Right cardiac atrium (tissue), 5 donors: ENCODE results near the gene TTF2. TPM values are rescaled to one million over a fixed set of nuclear protein-coding genes. Genes with fewer than 3 reads are reported as not detected.

ENCODE experiments used
- ATAC-seq, 2 donors: fragments of 200-7000 bp; cut with Tn5 transposase; one replicate each; pipeline versions ENCODE4 v1.8.0 to v1.9.1; 2020; ENCODE audit warnings: moderate library complexity in 2 of 2, mild to moderate bottlenecking in 1 of 2
- DNase-seq, 3 donors: peaks; one replicate each; pipeline ENCODE4 v3.0.0-alpha.2; 2020
- H3K27ac ChIP-seq: one replicate; pipeline ENCODE4 v1.5.1; 2013; ENCODE audit warnings: mild to moderate bottlenecking, low read length, control low read depth, moderate library complexity
- H3K27me3 ChIP-seq: one replicate; pipeline ENCODE4 v1.6.1; 2013; ENCODE audit not compliant: control insufficient read depth, insufficient read depth
- H3K4me1 ChIP-seq: one replicate; pipeline ENCODE4 v1.6.1; 2013; ENCODE audit warnings: low read length; ENCODE audit not compliant: control insufficient read depth, insufficient read depth
- H3K4me3 ChIP-seq: one replicate; pipeline ENCODE4 v1.5.1; 2013; ENCODE audit warnings: low read length, control low read depth
- H3K9me3 ChIP-seq: one replicate; pipeline ENCODE4 v1.6.1; 2013; ENCODE audit warnings: low read length; ENCODE audit not compliant: control insufficient read depth
- WGBS: extraction: QIAGEN DNeasy Blood & Tissue Kit; methylation state at CpG from one replicate; pipeline ENCODE4 v1.1.7; 2013; 5-methylcytosine and 5-hydroxymethylcytosine counted together
- intact Hi-C, 4 donors: fragments of 100-400 bp; cut with DNase I; formaldehyde crosslinking; loops; one replicate each; pipeline versions ENCODE4 v1.11.0 to v1.14.0; 2022 to 2023
- polyA plus RNA-seq: library from polyadenylated mRNA; stranded (reverse); fragments of 200-250 nt; gene quantifications from one replicate; pipeline ENCODE4 v1.2.3, GENCODE V29; 2013
- total RNA-seq, 4 donors: library from RNA; stranded (reverse); fragmentation: NEBNext Ultra II Directional; extraction: Animal tissue kit (Norgen Biotek cat#: 25700); gene quantifications; one replicate each; pipeline ENCODE4 v1.2.1, GENCODE V29; 2021
- donor health status: healthy with polysubstance abuse.
- donor health status: DM: no; HTN: yes; CAD: no.
- donor health status: DM: no; HTN: no; CAD: no.
- donor health status: DM: no; HTN: yes; CAD: no; lungs with severe emphysema.
- donor health status: DM: yes; HTN: yes; CAD: no.

The TTF2 gene
- total and polyA plus RNA-seq, 5 donors = 2.1 to 10.6 (median 9.0) TPM

DNA sequence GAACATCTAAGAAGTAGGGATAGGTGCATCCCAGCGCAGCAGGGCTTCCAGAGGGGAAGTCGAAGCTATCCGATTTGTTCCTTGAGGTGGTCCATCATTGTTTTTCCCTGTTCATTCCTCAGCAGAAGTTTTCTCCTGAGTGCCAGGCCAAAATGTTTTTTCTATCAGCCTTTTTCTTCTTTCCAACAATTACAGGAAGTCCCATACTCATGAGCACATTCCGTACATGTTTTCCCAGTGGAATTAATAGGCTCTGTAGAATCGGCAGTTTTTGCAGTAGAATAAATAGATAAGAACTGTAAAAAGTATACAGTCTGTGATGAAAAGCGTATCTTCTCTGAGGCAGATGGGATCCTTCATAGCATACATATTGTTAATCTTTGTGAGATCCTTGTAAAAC is 33.8 kb upstream of the TTF2 start:
- ATAC-seq (peak; percentile 36 to 50), DNase-seq (no peak)
- Histone ChIP-seq H3K9me3 (no peaks in the 10 kb centered on the region), H3K27ac (no peak overlapping the region), H3K27me3 (no peaks in the 10 kb centered on the region), H3K4me3 (no peak overlapping the region), H3K4me1 (no peaks in the 10 kb centered on the region)
- WGBS = 49% methylated on average over 6 of the region's 6 CpGs
- intact Hi-C loops = no loop called here

GRCh38 chr1:117029685-117030084 is 30.4 kb upstream of the TTF2 start:
- no peak for DNase-seq
- no peaks in the 10 kb centered on the region for H3K4me1 ChIP-seq
- ATAC-seq = no peak
- H3K27ac ChIP-seq = no peak overlapping the region
- 79% methylated on average over 1 of the region's 1 CpG for WGBS
- no peaks in the 10 kb centered on the region for H3K27me3 ChIP-seq
- no peak overlapping the region for H3K4me3 ChIP-seq
- no peaks in the 10 kb centered on the region for H3K9me3 ChIP-seq
- intact Hi-C loops = no loop called here

DNA sequence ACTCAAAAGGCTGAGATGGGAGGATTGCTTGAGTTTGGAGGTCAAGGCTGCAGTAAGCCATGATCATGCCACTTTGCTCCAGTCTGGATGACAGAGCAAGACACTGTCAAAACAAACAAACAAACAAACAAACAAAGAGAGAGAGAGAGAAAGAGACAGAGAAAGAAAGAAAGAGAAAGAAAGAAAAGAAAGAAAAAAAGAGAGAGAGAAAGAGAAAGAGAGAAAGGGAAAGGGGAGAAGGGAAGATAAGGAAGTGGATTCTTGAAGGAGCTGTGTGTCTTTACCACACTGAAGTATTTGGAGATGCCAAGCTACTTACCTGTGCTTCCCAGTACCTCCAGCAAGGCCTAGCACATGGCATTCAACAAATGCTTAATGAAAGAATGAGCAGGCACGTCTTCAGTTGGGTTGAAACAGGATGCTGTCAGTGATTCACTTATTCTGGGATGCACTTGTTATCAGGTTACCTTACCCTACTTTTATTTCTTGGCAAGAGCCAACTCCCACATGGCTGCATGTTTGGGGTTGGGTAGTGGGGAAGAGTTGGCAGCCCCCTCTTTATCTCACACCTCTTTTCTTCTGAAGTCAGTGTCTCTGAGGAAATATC is 29.8 kb upstream of the TTF2 start:
- no peak for ATAC-seq
- WGBS = 90% methylated on average over 1 of the region's 1 CpG

GRCh38 chr1:117032266-117032665 is 27.9 kb upstream of the TTF2 start:
- H3K4me1 ChIP-seq = no peaks in the 10 kb centered on the region
- no peak for ATAC-seq
- 96% methylated on average over 3 of the region's 3 CpGs for WGBS
- no peaks in the 10 kb centered on the region for H3K9me3 ChIP-seq
- H3K27me3 ChIP-seq = no peaks in the 10 kb centered on the region
- no peak for DNase-seq
- H3K4me3 ChIP-seq = no peak overlapping the region
- intact Hi-C loops = no loop called here
- no peak overlapping the region for H3K27ac ChIP-seq

More for the DNA sequence above, 29.8 kb upstream of the TTF2 start:
- intact Hi-C loops = no loop called here
- H3K9me3 ChIP-seq = no peaks in the 10 kb centered on the region
- DNase-seq = no peak
- H3K27ac ChIP-seq = no peak overlapping the region
- H3K4me1 ChIP-seq = no peaks in the 10 kb centered on the region
- no peak overlapping the region for H3K4me3 ChIP-seq
- H3K27me3 ChIP-seq = no peaks in the 10 kb centered on the region

GRCh38 chr1:117032681-117033539 is 27.2 kb upstream of the TTF2 start:
- ATAC-seq (peak in 1 of 2 donors; percentile 37), DNase-seq (no peak)
- no peaks in the 10 kb centered on the region for H3K27me3 ChIP-seq
- H3K9me3 ChIP-seq = no peaks in the 10 kb centered on the region
- no peaks in the 10 kb centered on the region for H3K4me1 ChIP-seq
- no peak overlapping the region for H3K4me3 ChIP-seq
- intact Hi-C loops = no loop called here
- no peak overlapping the region for H3K27ac ChIP-seq
- 69% methylated on average over 11 of the region's 11 CpGs for WGBS

GRCh38 chr1:117033772-117034171 is 26.4 kb upstream of the TTF2 start:
- WGBS = 45% methylated on average over 7 of the region's 7 CpGs
- no peak overlapping the region for H3K27ac ChIP-seq
- no peak for ATAC-seq

DNA sequence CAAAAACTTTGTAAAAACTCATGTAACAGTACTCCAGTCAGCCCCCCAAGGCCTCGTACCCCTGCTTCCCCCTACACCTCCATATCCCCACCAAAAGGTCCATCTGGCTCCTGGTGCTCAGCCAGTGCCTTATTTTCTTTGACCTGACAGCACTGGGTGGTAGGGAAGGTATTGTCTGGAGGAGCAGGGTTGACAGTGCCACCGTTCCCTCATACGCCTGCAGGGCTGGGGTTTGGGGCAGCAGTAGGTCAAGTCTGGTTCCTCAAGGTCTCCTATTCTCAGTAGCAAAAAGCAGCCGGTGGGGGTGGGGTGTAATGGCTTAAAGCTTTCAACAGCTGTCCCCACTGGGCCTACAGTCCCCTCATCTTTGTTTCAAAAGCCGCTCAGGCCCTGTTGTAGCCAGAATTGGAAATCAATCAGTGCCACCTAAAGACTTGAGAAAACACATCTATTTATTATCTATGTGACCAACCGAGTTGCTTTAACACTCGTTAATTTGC is 25.3 kb upstream of the TTF2 start:
- intact Hi-C loops = no loop called here
- Histone ChIP-seq H3K27me3 (no peaks in the 10 kb centered on the region), H3K4me3 (no peak overlapping the region), H3K4me1 (no peaks in the 10 kb centered on the region), H3K9me3 (no peaks in the 10 kb centered on the region), H3K27ac (no peak overlapping the region)
- ATAC-seq = no peak
- DNase-seq = no peak
- 90% methylated on average over 7 of the region's 7 CpGs for WGBS

More at GRCh38 chr1:117033772-117034171, 26.4 kb upstream of the TTF2 start:
- Histone ChIP-seq H3K4me1 (no peaks in the 10 kb centered on the region), H3K9me3 (no peaks in the 10 kb centered on the region), H3K27me3 (no peaks in the 10 kb centered on the region), H3K4me3 (no peak overlapping the region)
- intact Hi-C loops = no loop called here
- DNase-seq = no peak

DNA sequence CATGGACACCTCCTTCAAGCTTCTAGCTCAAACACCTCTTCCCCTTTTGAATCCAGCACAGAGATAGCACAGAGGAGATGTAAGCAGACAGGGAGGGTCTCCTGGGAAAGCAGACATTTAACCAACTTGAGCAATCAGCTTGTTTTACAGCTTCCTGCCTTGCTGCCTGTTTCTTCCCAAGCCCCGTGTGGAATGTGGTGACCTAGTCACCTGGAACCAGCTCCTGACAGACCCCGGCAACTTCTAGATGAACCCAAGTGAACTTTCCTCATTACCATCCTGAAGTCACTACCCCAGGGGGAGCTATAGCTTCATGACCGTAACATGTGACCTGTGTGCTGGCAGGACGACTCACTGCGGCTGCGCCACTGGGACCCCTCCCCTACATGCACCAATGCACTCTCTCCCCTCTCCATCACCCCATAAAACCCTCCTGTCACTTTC is 24.1 kb upstream of the TTF2 start:
- DNase-seq (no peak), ATAC-seq (no peak)
- no peaks in the 10 kb centered on the region for H3K9me3 ChIP-seq
- intact Hi-C loops = no loop called here
- H3K4me3 ChIP-seq = no peak overlapping the region
- 70% methylated on average over 6 of the region's 6 CpGs for WGBS
- no peaks in the 10 kb centered on the region for H3K4me1 ChIP-seq
- no peak overlapping the region for H3K27ac ChIP-seq
- no peaks in the 10 kb centered on the region for H3K27me3 ChIP-seq

DNA sequence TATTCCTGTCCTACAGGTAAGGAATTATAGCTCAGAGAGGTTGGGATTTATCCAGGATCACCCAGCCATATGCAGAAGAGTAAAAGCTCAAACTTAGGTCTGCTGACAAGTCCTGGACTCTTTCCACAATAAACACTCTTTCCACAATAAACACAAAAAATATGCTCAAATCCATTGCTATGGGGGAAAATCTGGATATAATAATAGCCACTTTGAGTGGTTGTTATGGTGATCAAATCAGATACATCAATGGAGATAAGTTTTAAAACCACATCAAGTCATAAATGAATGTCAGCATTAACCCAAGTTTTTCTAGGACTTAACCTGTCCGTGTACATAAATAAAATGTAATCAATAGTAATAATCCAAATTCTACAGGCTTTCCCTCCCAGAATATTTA is 22.3 kb upstream of the TTF2 start:
- Histone ChIP-seq H3K4me1 (no peaks in the 10 kb centered on the region), H3K4me3 (no peak overlapping the region), H3K27ac (no peak overlapping the region), H3K27me3 (no peaks in the 10 kb centered on the region), H3K9me3 (no peaks in the 10 kb centered on the region)
- no peak for DNase-seq
- no peak for ATAC-seq
- intact Hi-C loops = no loop called here
- WGBS = 88% methylated on average over 1 of the region's 1 CpG

GRCh38 chr1:117038236-117038635 is 21.9 kb upstream of the TTF2 start:
- 68% methylated on average over 6 of the region's 6 CpGs for WGBS
- intact Hi-C loops = no loop called here

DNA sequence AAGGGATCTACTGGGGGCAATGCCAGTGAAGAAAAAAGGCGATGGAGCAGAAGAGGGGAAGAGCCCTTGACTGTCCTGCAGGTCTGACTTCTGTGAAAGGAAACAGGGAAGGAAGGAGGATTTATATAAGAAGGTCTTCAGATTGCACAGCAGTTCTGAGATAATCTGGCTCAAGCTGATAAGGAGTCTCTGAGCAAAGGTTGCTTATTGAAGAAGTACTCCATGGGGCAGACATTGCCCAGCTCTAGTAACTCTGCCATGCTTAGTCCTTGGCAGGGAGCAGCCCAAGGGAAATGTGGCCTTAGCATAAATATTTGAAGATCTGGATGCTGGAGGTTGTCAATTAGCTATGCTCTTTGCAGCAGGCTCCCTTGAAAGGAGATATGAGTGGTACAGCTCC is 15.9 kb upstream of the TTF2 start:
- DNase-seq (no peak), ATAC-seq (no peak)
- no peaks in the 10 kb centered on the region for H3K4me1 ChIP-seq
- intact Hi-C loops = loop anchor here in 1 of 4 donors (10.0 kb wide), 1 partner anchor 189 kb away; no protein-coding TSS in a partner anchor
- H3K9me3 ChIP-seq = no peaks in the 10 kb centered on the region
- no peak overlapping the region for H3K4me3 ChIP-seq
- H3K27me3 ChIP-seq = no peaks in the 10 kb centered on the region
- no peak overlapping the region for H3K27ac ChIP-seq
- 88% methylated on average over 1 of the region's 1 CpG for WGBS

More at GRCh38 chr1:117038236-117038635, 21.9 kb upstream of the TTF2 start:
- Histone ChIP-seq H3K27me3 (no peaks in the 10 kb centered on the region), H3K27ac (no peak overlapping the region), H3K4me1 (no peaks in the 10 kb centered on the region), H3K4me3 (no peak overlapping the region), H3K9me3 (no peaks in the 10 kb centered on the region)
- ATAC-seq (no peak), DNase-seq (peak in 1 of 3 donors; percentile 45)
